PC-3 (cell line): ENCODE results near the gene CHRM5.

Experiments used
- CTCF ChIP-seq: fragments of 300-600 bp; sonication (generic); conservative IDR thresholded peaks from 2 replicates; pipeline ENCODE4 v1.5.1; 2017; ENCODE audit warnings: antibody characterized with exemption, low read depth, mild to moderate bottlenecking, low read length
- EZH2 ChIP-seq: fragments of 300-600 bp; sonication (generic); IDR thresholded peaks from one replicate; pipeline ENCODE4 v1.6.1; 2017; ENCODE audit warnings: antibody characterized with exemption, mild to moderate bottlenecking, low read length; ENCODE audit not compliant: unreplicated experiment
- EZH2phosphoT487 ChIP-seq: fragments of 300-600 bp; sonication (generic); IDR thresholded peaks from 2 replicates; pipeline ENCODE4 v1.6.1; 2018; ENCODE audit warnings: mild to moderate bottlenecking, antibody characterized with exemption, low read length, borderline replicate concordance

- TF ChIP-seq CTCF (no peak), EZH2 (no peak), EZH2phosphoT487 (no peak)
Measured at GRCh38 chr15:34012461-34013028, 44.2 kb downstream of the CHRM5 start.
